ENCODE data around the gene DHRS7.

GRCh38 chr14:60151715-60152114 is 13.5 kb downstream of the DHRS7 start:
- TF ChIP-seq CTCF (IDR thresholded peaks at IDR 0.05; ENCODE audit: low read depth, low read length, poor library complexity, severe bottlenecking) (no peak), EZH2phosphoT487 (IDR thresholded peaks at IDR 0.05; ENCODE audit: borderline replicate concordance, low read length) (no peak)
